ENCODE data around the gene SCAANT1.

DNA sequence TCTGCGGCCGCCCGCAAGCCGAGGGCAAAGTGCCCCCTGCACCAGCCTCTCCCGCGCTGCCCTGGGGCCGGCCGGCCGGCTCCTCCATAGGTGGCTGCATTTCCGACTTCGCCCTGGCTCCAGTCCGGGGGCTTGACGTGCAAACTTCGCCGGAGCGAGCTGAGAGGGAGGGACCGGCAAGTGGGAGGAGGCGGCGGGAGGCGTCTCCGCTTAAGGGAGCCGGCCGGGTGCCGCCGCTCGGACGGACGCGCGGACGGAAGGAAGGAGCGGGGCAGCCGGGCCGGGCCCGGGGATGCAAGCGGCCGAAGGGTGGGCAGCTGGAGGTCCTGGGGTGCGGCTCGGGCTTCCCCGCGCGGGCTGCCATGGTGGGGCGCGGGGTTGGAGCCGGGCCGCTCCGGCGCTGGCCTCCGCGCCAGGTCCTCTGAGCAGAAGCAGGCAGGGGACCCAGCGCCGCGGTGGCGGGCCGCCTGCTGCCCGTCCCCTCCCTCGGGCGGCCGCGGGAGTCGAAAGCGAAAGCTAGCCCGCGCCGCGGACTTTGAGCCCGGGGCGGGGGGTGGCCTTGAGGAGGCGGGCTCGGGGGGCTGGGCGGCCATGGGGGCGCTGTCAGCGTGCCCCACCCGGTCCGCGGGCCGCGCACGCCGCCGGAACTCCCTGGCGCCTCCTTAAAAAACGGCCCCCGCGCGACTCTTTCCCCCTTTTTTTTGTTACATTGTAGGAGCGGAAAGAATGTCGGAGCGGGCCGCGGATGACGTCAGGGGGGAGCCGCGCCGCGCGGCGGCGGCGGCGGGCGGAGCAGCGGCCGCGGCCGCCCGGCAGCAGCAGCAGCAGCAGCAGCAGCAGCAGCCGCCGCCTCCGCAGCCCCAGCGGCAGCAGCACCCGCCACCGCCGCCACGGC is at the start of gene SCAANT1:
- TF ChIP-seq, protein P1, sequence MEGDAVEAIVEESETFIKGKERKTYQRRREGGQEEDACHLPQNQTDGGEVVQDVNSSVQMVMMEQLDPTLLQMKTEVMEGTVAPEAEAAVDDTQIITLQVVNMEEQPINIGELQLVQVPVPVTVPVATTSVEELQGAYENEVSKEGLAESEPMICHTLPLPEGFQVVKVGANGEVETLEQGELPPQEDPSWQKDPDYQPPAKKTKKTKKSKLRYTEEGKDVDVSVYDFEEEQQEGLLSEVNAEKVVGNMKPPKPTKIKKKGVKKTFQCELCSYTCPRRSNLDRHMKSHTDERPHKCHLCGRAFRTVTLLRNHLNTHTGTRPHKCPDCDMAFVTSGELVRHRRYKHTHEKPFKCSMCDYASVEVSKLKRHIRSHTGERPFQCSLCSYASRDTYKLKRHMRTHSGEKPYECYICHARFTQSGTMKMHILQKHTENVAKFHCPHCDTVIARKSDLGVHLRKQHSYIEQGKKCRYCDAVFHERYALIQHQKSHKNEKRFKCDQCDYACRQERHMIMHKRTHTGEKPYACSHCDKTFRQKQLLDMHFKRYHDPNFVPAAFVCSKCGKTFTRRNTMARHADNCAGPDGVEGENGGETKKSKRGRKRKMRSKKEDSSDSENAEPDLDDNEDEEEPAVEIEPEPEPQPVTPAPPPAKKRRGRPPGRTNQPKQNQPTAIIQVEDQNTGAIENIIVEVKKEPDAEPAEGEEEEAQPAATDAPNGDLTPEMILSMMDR (IDR thresholded peaks at IDR 0.05) = peak in 2 of 3 donors; percentile 11 to 24
- TF ChIP-seq POLR2A (IDR thresholded peaks at IDR 0.05) = peak; percentile 67
